HT-29 (cell line): ENCODE results near the gene RAD18. TPM values are rescaled to one million over a fixed set of nuclear protein-coding genes. Genes with fewer than 3 reads are reported as not detected.

Experiments
- DNase-seq: peaks from one replicate; pipeline ENCODE4 v3.0.0-alpha.2; 2015; ENCODE audit warnings: low spot score
- total RNA-seq: library from RNA; depleted of rRNA; stranded (reverse); fragments of >200 nt; shearing (Covaris generic); gene quantifications from 2 replicates; pipeline ENCODE4 v1.2.3, GENCODE V29; 2014

RAD18 gene
- total RNA-seq, 1 experiment from 2014 or later = 3.8 TPM

- no peak for DNase-seq
Measured at GRCh38 chr3:8986741-8987140, 23.5 kb upstream of the RAD18 start.

GRCh38 chr3:8985876-8986275, 22.6 kb upstream of the RAD18 start:
- no peak for DNase-seq

GRCh38 chr3:8985411-8985831, 22.1 kb upstream of the RAD18 start:
- no peak for DNase-seq

- DNase-seq = no peak
Measured at GRCh38 chr3:8984526-8984925, 21.3 kb upstream of the RAD18 start.

- DNase-seq = no peak
Measured at GRCh38 chr3:8984081-8984480, 20.8 kb upstream of the RAD18 start.

- DNase-seq = no peak
Measured at GRCh38 chr3:8983591-8983990, 20.3 kb upstream of the RAD18 start.

GRCh38 chr3:8983026-8983425, 19.8 kb upstream of the RAD18 start:
- no peak for DNase-seq

- DNase-seq = no peak
Measured at GRCh38 chr3:8982509-8982908, 19.2 kb upstream of the RAD18 start.

- DNase-seq = no peak
Measured at GRCh38 chr3:8981700-8982099, 18.4 kb upstream of the RAD18 start.

- no peak for DNase-seq
Measured at GRCh38 chr3:8981296-8981695, 18.0 kb upstream of the RAD18 start.

- no peak for DNase-seq
Measured at GRCh38 chr3:8980756-8981257, 17.5 kb upstream of the RAD18 start.

- no peak for DNase-seq
Measured at GRCh38 chr3:8979262-8979661, 16.0 kb upstream of the RAD18 start.

- no peak for DNase-seq
Measured at GRCh38 chr3:8978551-8978950, 15.3 kb upstream of the RAD18 start.

GRCh38 chr3:8976540-8977182, 13.4 kb upstream of the RAD18 start:
- DNase-seq = no peak

- no peak for DNase-seq
Measured at GRCh38 chr3:8975081-8976020, 12.1 kb upstream of the RAD18 start.

GRCh38 chr3:8974458-8974857, 11.2 kb upstream of the RAD18 start:
- no peak for DNase-seq

GRCh38 chr3:8972639-8973038, 9.4 kb upstream of the RAD18 start:
- no peak for DNase-seq

GRCh38 chr3:8970971-8971589, 7.8 kb upstream of the RAD18 start:
- DNase-seq = peak; percentile 58

- no peak for DNase-seq
Measured at GRCh38 chr3:8969241-8969640, 6.0 kb upstream of the RAD18 start.

GRCh38 chr3:8968375-8968882, 5.2 kb upstream of the RAD18 start:
- DNase-seq = no peak

- no peak for DNase-seq
Measured at GRCh38 chr3:8967553-8967952, 4.3 kb upstream of the RAD18 start.

- DNase-seq = no peak
Measured at GRCh38 chr3:8966820-8967348, 3.6 kb upstream of the RAD18 start.
